Activated B cell treated with CpG ODN at 0.5 μM for 24 hours (primary cell): Measurements from ENCODE around the gene CNTNAP5. TPM values are rescaled to one million over a fixed set of nuclear protein-coding genes. Genes with fewer than 3 reads are reported as not detected.

Experiments used
- ATAC-seq: fragments of 200-7000 bp; cut with Tn5 transposase; one replicate; pipeline ENCODE4 v1.10.0; 2021; ENCODE audit warnings: low read depth, mild to moderate bottlenecking, moderate library complexity
- CTCF ChIA-PET: fragments of 350-600 bp; sonication (Branson Sonifier 250); formaldehyde crosslinking; loops from one replicate; lab custom pipeline; 2021; ENCODE audit warnings: antibody characterized with exemption; lab: Charles Lee
- POLR2A ChIA-PET: fragments of 350-600 bp; sonication (Branson Sonifier 250); formaldehyde crosslinking; loops from one replicate; lab custom pipeline; 2021; ENCODE audit warnings: antibody characterized with exemption; lab: Charles Lee
- DNase-seq: peaks from one replicate; pipeline ENCODE4 v3.0.0; 2022
- H3K27ac Mint-ChIP-seq: one replicate; pipeline ENCODE4 v1.8.0; 2020; ENCODE audit warnings: mixed read lengths
- H3K27me3 Mint-ChIP-seq: one replicate; pipeline ENCODE4 v1.8.0; 2021; ENCODE audit warnings: mixed read lengths
- H3K36me3 Mint-ChIP-seq: one replicate; pipeline ENCODE4 v1.8.0; 2021; ENCODE audit warnings: low read depth, mixed read lengths
- H3K4me1 Mint-ChIP-seq: one replicate; pipeline ENCODE4 v1.8.0; 2021; ENCODE audit warnings: mixed read lengths
- H3K4me3 Mint-ChIP-seq: one replicate; pipeline ENCODE4 v1.8.0; 2020; ENCODE audit warnings: mild to moderate bottlenecking, mixed read lengths
- H3K9me3 Mint-ChIP-seq: one replicate; pipeline ENCODE4 v1.8.0; 2020; ENCODE audit warnings: mixed read lengths
- CTCF ChIP-seq: fragments of 200-600 bp; IDR thresholded peaks from one replicate; pipeline ENCODE4 v1.8.0; 2022; ENCODE audit warnings: antibody characterized with exemption, mild to moderate bottlenecking
- intact Hi-C: fragments of 100-400 bp; cut with micrococcal nuclease; formaldehyde crosslinking; loops from one replicate; pipeline ENCODE4 v1.15.1; 2024
- total RNA-seq: library from RNA; stranded (reverse); gene quantifications from 2 replicates; pipeline ENCODE4 v1.2.3, GENCODE V29; 2022

The CNTNAP5 gene
- total RNA-seq, 1 donor from 2014 or later, result not detected

GRCh38 chr2:124602759-124603158, 577.7 kb downstream of the CNTNAP5 start:
- no peaks in the 10 kb centered on the region for H3K27me3 Mint-ChIP-seq
- CTCF ChIA-PET, result no interaction called here
- H3K36me3 Mint-ChIP-seq, result no peaks in the 10 kb centered on the region
- DNase-seq (no peak), ATAC-seq (no peak)
- H3K9me3 Mint-ChIP-seq, result peaks cover 3% of the 10 kb centered on the region
- POLR2A ChIA-PET, result no interaction called here
- intact Hi-C loops, result no loop called here
- no peak overlapping the region for H3K4me3 Mint-ChIP-seq
- TF ChIP-seq CTCF, result no peak
- no peak overlapping the region for H3K27ac Mint-ChIP-seq
- no peaks in the 10 kb centered on the region for H3K4me1 Mint-ChIP-seq

GRCh38 chr2:124604940-124605339, 579.9 kb downstream of the CNTNAP5 start:
- no peak for TF ChIP-seq CTCF
- ATAC-seq, result no peak
- POLR2A ChIA-PET, result no interaction called here
- Mint-ChIP-seq H3K36me3 (no peaks in the 10 kb centered on the region), H3K9me3 (peaks cover 3% of the 10 kb centered on the region), H3K27ac (no peak overlapping the region), H3K27me3 (no peaks in the 10 kb centered on the region), H3K4me1 (no peaks in the 10 kb centered on the region), H3K4me3 (no peak overlapping the region)
- no peak for DNase-seq
- intact Hi-C loops, result no loop called here
- CTCF ChIA-PET, result interaction anchor here (0.5 kb wide), 1 partner anchor 1518 kb away, joined by 3 read pairs; no protein-coding TSS in a partner anchor

GRCh38 chr2:124607679-124608078, 582.6 kb downstream of the CNTNAP5 start:
- Mint-ChIP-seq H3K36me3 (no peaks in the 10 kb centered on the region), H3K4me1 (no peaks in the 10 kb centered on the region), H3K9me3 (no peaks in the 10 kb centered on the region), H3K4me3 (no peak overlapping the region), H3K27me3 (no peaks in the 10 kb centered on the region), H3K27ac (no peak overlapping the region)
- TF ChIP-seq CTCF, result no peak
- ATAC-seq, result no peak
- CTCF ChIA-PET, result no interaction called here
- intact Hi-C loops, result no loop called here
- POLR2A ChIA-PET, result no interaction called here
- no peak for DNase-seq

GRCh38 chr2:124609667-124610066, 584.6 kb downstream of the CNTNAP5 start:
- H3K27me3 Mint-ChIP-seq, result no peaks in the 10 kb centered on the region
- no peak for ATAC-seq
- no peaks in the 10 kb centered on the region for H3K36me3 Mint-ChIP-seq
- H3K9me3 Mint-ChIP-seq, result no peaks in the 10 kb centered on the region
- no peak overlapping the region for H3K4me3 Mint-ChIP-seq
- intact Hi-C loops, result no loop called here
- H3K27ac Mint-ChIP-seq, result no peak overlapping the region
- DNase-seq, result no peak
- ChIA-PET CTCF (no interaction called here), POLR2A (no interaction called here)
- no peak for TF ChIP-seq CTCF
- H3K4me1 Mint-ChIP-seq, result no peaks in the 10 kb centered on the region

- Mint-ChIP-seq H3K4me1 (no peaks in the 10 kb centered on the region), H3K27me3 (no peaks in the 10 kb centered on the region), H3K27ac (no peak overlapping the region), H3K36me3 (no peaks in the 10 kb centered on the region), H3K4me3 (no peak overlapping the region), H3K9me3 (no peaks in the 10 kb centered on the region)
- ChIA-PET POLR2A (no interaction called here), CTCF (no interaction called here)
- DNase-seq (no peak), ATAC-seq (no peak)
- intact Hi-C loops, result no loop called here
- TF ChIP-seq CTCF, result no peak
Measured at GRCh38 chr2:124610141-124610540, 585.1 kb downstream of the CNTNAP5 start.
